ENCODE results near the gene FABP2. TPM values are rescaled to one million over a fixed set of nuclear protein-coding genes. Genes with fewer than 3 reads are reported as not detected.
"Not testable (repeated sequence)": the region's sequence is repeated elsewhere in the genome, so short reads cannot be mapped to it uniquely, and the experiment has no call there.

The FABP2 gene
- total RNA-seq, 5 donors from 2014 or later (not counting 1 experiment from before 2014, with no cell fraction given) = not detected

- H3K4me1 Mint-ChIP-seq; H3K4me3 Mint-ChIP-seq; ATAC-seq (replicated peaks in 1 of 4); H3K4me1 ChIP-seq (ENCODE audit: control insufficient read depth in 1 of 2, extremely low read depth in 1 of 2, insufficient read depth in 2 of 2, low read length in 2 of 2); POLR2A ChIA-PET; H3K27me3 Mint-ChIP-seq; H3K27me3 ChIP-seq (replicated peaks in 1 of 2; ENCODE audit: control insufficient read depth in 2 of 2, extremely low read depth in 1 of 2, insufficient read depth in 2 of 2, low read length in 1 of 2); CTCF ChIA-PET; H3K27ac Mint-ChIP-seq; H3K9me3 Mint-ChIP-seq; H3K9me3 ChIP-seq; DNase-seq; H3K27ac ChIP-seq (ENCODE audit: low read length); H3K36me3 ChIP-seq (ENCODE audit: control insufficient read depth in 2 of 2, extremely low read depth in 1 of 2, insufficient read depth in 1 of 2, low read length in 1 of 2); H3K4me3 ChIP-seq (ENCODE audit: control insufficient read depth in 1 of 2, extremely low read depth in 1 of 2, low read length in 1 of 2); H3K36me3 Mint-ChIP-seq: not testable (repeated sequence)
Measured at GRCh38 chr4:119339895-119340294, 18.0 kb upstream of the FABP2 start.

- Mint-ChIP-seq H3K4me3 (no peak overlapping the region), H3K27ac (no peak overlapping the region)
- H3K27me3 ChIP-seq (replicated peaks in 1 of 2; ENCODE audit: control insufficient read depth in 2 of 2, extremely low read depth in 1 of 2, insufficient read depth in 2 of 2, low read length in 1 of 2) = no peaks in the 10 kb centered on the region
Measured at GRCh38 chr4:119337010-119337409, 15.1 kb upstream of the FABP2 start.

GRCh38 chr4:119336332-119336979, 14.5 kb upstream of the FABP2 start:
- H3K4me3 Mint-ChIP-seq; H3K27ac Mint-ChIP-seq; H3K36me3 Mint-ChIP-seq; DNase-seq; POLR2A ChIA-PET; H3K4me3 ChIP-seq (ENCODE audit: control insufficient read depth in 1 of 2, extremely low read depth in 1 of 2, low read length in 1 of 2); H3K4me1 ChIP-seq (ENCODE audit: control insufficient read depth in 1 of 2, extremely low read depth in 1 of 2, insufficient read depth in 2 of 2, low read length in 2 of 2); H3K27ac ChIP-seq (ENCODE audit: low read length); H3K9me3 ChIP-seq; H3K27me3 ChIP-seq (replicated peaks in 1 of 2; ENCODE audit: control insufficient read depth in 2 of 2, extremely low read depth in 1 of 2, insufficient read depth in 2 of 2, low read length in 1 of 2); H3K9me3 Mint-ChIP-seq; H3K27me3 Mint-ChIP-seq; CTCF ChIA-PET; ATAC-seq (replicated peaks in 1 of 4); H3K36me3 ChIP-seq (ENCODE audit: control insufficient read depth in 2 of 2, extremely low read depth in 1 of 2, insufficient read depth in 1 of 2, low read length in 1 of 2); H3K4me1 Mint-ChIP-seq: not testable (repeated sequence)
- WGBS (ENCODE audit: insufficient coverage) = no CpG with 5 or more reads among the region's 4 CpGs

More at GRCh38 chr4:119337010-119337409, 15.1 kb upstream of the FABP2 start:
- no peak overlapping the region for H3K4me3 ChIP-seq (ENCODE audit: control insufficient read depth in 1 of 2, extremely low read depth in 1 of 2, low read length in 1 of 2)
- ATAC-seq (replicated peaks in 1 of 4) = no peak
- Mint-ChIP-seq H3K9me3 (no peaks in the 10 kb centered on the region), H3K27me3 (peaks cover 0 to 3% of the 10 kb centered on the region in 2 donors), H3K36me3 (no peaks in the 10 kb centered on the region), H3K4me1 (peaks cover 0 to 2% (median 0%) of the 10 kb centered on the region in 3 donors)
- ChIA-PET CTCF (no interaction called here), POLR2A (no interaction called here)
- no CpG with 5 or more reads among the region's 1 CpG for WGBS (ENCODE audit: insufficient coverage)
- no peaks in the 10 kb centered on the region for H3K36me3 ChIP-seq (ENCODE audit: control insufficient read depth in 2 of 2, extremely low read depth in 1 of 2, insufficient read depth in 1 of 2, low read length in 1 of 2)
- no peak for DNase-seq
- no peaks in the 10 kb centered on the region for H3K9me3 ChIP-seq
- H3K27ac ChIP-seq (ENCODE audit: low read length) = no peak overlapping the region
- no peaks in the 10 kb centered on the region for H3K4me1 ChIP-seq (ENCODE audit: control insufficient read depth in 1 of 2, extremely low read depth in 1 of 2, insufficient read depth in 2 of 2, low read length in 2 of 2)

GRCh38 chr4:119329835-119330620, 8.1 kb upstream of the FABP2 start:
- H3K9me3 ChIP-seq = no peaks in the 10 kb centered on the region
- Mint-ChIP-seq H3K27me3 (peaks cover 8 to 22% of the 10 kb centered on the region in 2 donors), H3K36me3 (no peaks in the 10 kb centered on the region), H3K27ac (no peak overlapping the region), H3K4me1 (no peaks in the 10 kb centered on the region), H3K9me3 (no peaks in the 10 kb centered on the region), H3K4me3 (no peak overlapping the region)
- ChIA-PET POLR2A (no interaction called here), CTCF (interaction anchor here in 1 of 2 donors (1.6 kb wide), 1 partner anchor 16 kb away, joined by 4 read pairs; no protein-coding TSS in a partner anchor)
- no peak overlapping the region for H3K4me3 ChIP-seq (ENCODE audit: control insufficient read depth in 1 of 2, extremely low read depth in 1 of 2, low read length in 1 of 2)
- no peaks in the 10 kb centered on the region for H3K36me3 ChIP-seq (ENCODE audit: control insufficient read depth in 2 of 2, extremely low read depth in 1 of 2, insufficient read depth in 1 of 2, low read length in 1 of 2)
- ATAC-seq (replicated peaks in 1 of 4) = no peak
- WGBS (ENCODE audit: insufficient coverage) = no CpG with 5 or more reads among the region's 2 CpGs
- no peak overlapping the region for H3K27ac ChIP-seq (ENCODE audit: low read length)
- no peaks in the 10 kb centered on the region for H3K4me1 ChIP-seq (ENCODE audit: control insufficient read depth in 1 of 2, extremely low read depth in 1 of 2, insufficient read depth in 2 of 2, low read length in 2 of 2)
- no peak for DNase-seq
- no peaks in the 10 kb centered on the region for H3K27me3 ChIP-seq (replicated peaks in 1 of 2; ENCODE audit: control insufficient read depth in 2 of 2, extremely low read depth in 1 of 2, insufficient read depth in 2 of 2, low read length in 1 of 2)

- Histone ChIP-seq H3K9me3 (no peaks in the 10 kb centered on the region), H3K27me3 (replicated peaks in 1 of 2; ENCODE audit: control insufficient read depth in 2 of 2, extremely low read depth in 1 of 2, insufficient read depth in 2 of 2, low read length in 1 of 2) (no peaks in the 10 kb centered on the region), H3K36me3 (ENCODE audit: control insufficient read depth in 2 of 2, extremely low read depth in 1 of 2, insufficient read depth in 1 of 2, low read length in 1 of 2) (no peaks in the 10 kb centered on the region), H3K27ac (ENCODE audit: low read length) (no peak overlapping the region), H3K4me1 (ENCODE audit: control insufficient read depth in 1 of 2, extremely low read depth in 1 of 2, insufficient read depth in 2 of 2, low read length in 2 of 2) (no peaks in the 10 kb centered on the region), H3K4me3 (ENCODE audit: control insufficient read depth in 1 of 2, extremely low read depth in 1 of 2, low read length in 1 of 2) (no peak overlapping the region)
- no peak for DNase-seq
- ChIA-PET CTCF (interaction anchor here in 1 of 2 donors (1.6 kb wide), 1 partner anchor 15 kb away, joined by 4 read pairs; no protein-coding TSS in a partner anchor), POLR2A (interaction anchor here in 1 of 2 donors (0.6 kb wide), 1 partner anchor 125 kb away, joined by 8 read pairs; no protein-coding TSS in a partner anchor)
- 38% methylated on average over 1 of the region's 2 CpGs for WGBS (ENCODE audit: insufficient coverage)
- no peaks in the 10 kb centered on the region for H3K9me3 Mint-ChIP-seq
- no peak overlapping the region for H3K27ac Mint-ChIP-seq
- H3K36me3 Mint-ChIP-seq = no peaks in the 10 kb centered on the region
- H3K4me1 Mint-ChIP-seq = no peaks in the 10 kb centered on the region
- H3K27me3 Mint-ChIP-seq = peaks cover 8 to 22% of the 10 kb centered on the region in 2 donors
- H3K4me3 Mint-ChIP-seq = no peak overlapping the region
- ATAC-seq (replicated peaks in 1 of 4) = no peak
Measured at GRCh38 chr4:119328695-119329094, 6.8 kb upstream of the FABP2 start.

- H3K27ac ChIP-seq (ENCODE audit: low read length) = no peak overlapping the region
- no peaks in the 10 kb centered on the region for H3K36me3 Mint-ChIP-seq
- H3K9me3 Mint-ChIP-seq = no peaks in the 10 kb centered on the region
- no peaks in the 10 kb centered on the region for H3K36me3 ChIP-seq (ENCODE audit: control insufficient read depth in 2 of 2, extremely low read depth in 1 of 2, insufficient read depth in 1 of 2, low read length in 1 of 2)
- DNase-seq (no peak), ATAC-seq (replicated peaks in 1 of 4) (no peak)
- H3K27me3 ChIP-seq (replicated peaks in 1 of 2; ENCODE audit: control insufficient read depth in 2 of 2, extremely low read depth in 1 of 2, insufficient read depth in 2 of 2, low read length in 1 of 2) = no peaks in the 10 kb centered on the region
- CTCF ChIA-PET = interaction anchor here in 1 of 2 donors (1.3 kb wide), 1 partner anchor 176 kb away, joined by 5 read pairs; no protein-coding TSS in a partner anchor
- H3K27me3 Mint-ChIP-seq = peaks cover 2 to 4% of the 10 kb centered on the region in 2 donors
- no peak overlapping the region for H3K27ac Mint-ChIP-seq
- WGBS (ENCODE audit: insufficient coverage) = no CpG with 5 or more reads among the region's 2 CpGs
- H3K4me3 Mint-ChIP-seq = no peak overlapping the region
- H3K4me1 Mint-ChIP-seq = no peaks in the 10 kb centered on the region
- POLR2A ChIA-PET = no interaction called here
- no peaks in the 10 kb centered on the region for H3K4me1 ChIP-seq (ENCODE audit: control insufficient read depth in 1 of 2, extremely low read depth in 1 of 2, insufficient read depth in 2 of 2, low read length in 2 of 2)
- H3K4me3 ChIP-seq (ENCODE audit: control insufficient read depth in 1 of 2, extremely low read depth in 1 of 2, low read length in 1 of 2) = no peak overlapping the region
- no peaks in the 10 kb centered on the region for H3K9me3 ChIP-seq
Measured at GRCh38 chr4:119317990-119318389, 3.9 kb downstream of the FABP2 start.

Data from T-cell (primary cell).